Measurements from ENCODE around the gene GRID1. TPM values are rescaled to one million over a fixed set of nuclear protein-coding genes. Genes with fewer than 3 reads are reported as not detected.

The GRID1 gene
- total RNA-seq, 1 donor from 2014 or later = 7.1 TPM

DNA sequence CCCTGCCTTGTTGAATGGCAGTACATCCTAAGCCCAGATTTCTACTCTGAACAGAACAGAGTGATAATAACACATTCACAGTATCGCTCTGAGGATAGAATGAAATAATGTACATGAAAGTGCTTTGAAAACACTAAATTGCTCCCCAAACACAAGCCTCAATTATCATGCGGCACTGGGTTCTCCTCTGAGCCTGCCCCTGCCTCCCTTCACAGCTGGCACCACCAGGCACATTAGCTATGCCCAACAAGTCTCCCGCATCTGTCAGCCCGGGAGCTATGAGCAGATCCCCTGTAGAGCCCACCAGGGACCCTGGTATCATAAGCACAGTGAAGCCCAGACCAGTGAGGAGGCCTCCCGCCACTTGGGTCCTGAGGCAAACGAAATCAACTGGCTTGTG is 405.5 kb downstream of the GRID1 start:
- Histone ChIP-seq H3K36me3 (no peaks in the 10 kb centered on the region), H3K27ac (no peak overlapping the region), H3K9me3 (peaks cover 4% of the 10 kb centered on the region), H3K27me3 (no peaks in the 10 kb centered on the region), H3K4me1 (no peaks in the 10 kb centered on the region), H3K4me3 (no peak overlapping the region)
- intact Hi-C loops (cut with DNase I) = no loop called here
- DNase-seq (ENCODE audit: extremely low spot score in 2 of 2) = no peak
- no peak for TF ChIP-seq CTCF (IDR thresholded peaks at IDR 0.05)
- no peak for TF ChIP-seq POLR2AphosphoS5 (IDR thresholded peaks at IDR 0.05; ENCODE audit: insufficient read depth in 1 of 2, low read depth in 1 of 2)
- no peak for TF ChIP-seq POLR2A (IDR thresholded peaks at IDR 0.05)

DNA sequence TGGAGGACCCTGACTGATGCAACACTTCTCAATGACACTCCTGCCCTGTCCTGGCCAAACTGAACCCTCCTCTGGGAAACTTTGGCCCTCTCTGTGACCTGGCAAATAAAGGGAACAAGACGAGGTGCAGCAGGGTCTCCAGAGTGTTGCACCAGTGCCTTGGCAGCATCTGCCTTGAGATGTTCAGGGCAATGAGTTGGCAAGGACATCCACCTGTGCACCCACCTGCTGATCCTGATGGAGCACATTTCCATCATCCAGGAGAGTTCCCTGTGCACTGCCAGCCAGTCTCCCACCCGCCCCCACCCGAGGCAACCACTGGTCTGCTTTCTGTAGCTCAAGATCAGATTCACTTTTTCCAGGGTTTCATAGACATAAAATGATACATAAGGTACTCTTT is 407.4 kb downstream of the GRID1 start:
- no peak overlapping the region for H3K4me3 ChIP-seq
- H3K36me3 ChIP-seq = no peaks in the 10 kb centered on the region
- no peak overlapping the region for H3K27ac ChIP-seq
- DNase-seq (ENCODE audit: extremely low spot score in 2 of 2) = no peak
- intact Hi-C loops (cut with DNase I) = no loop called here
- TF ChIP-seq CTCF (IDR thresholded peaks at IDR 0.05) (no peak), POLR2A (IDR thresholded peaks at IDR 0.05) (no peak), POLR2AphosphoS5 (IDR thresholded peaks at IDR 0.05; ENCODE audit: insufficient read depth in 1 of 2, low read depth in 1 of 2) (no peak)
- H3K27me3 ChIP-seq = no peaks in the 10 kb centered on the region
- H3K4me1 ChIP-seq = no peaks in the 10 kb centered on the region
- peaks cover under 1% of the 10 kb centered on the region for H3K9me3 ChIP-seq

- no peak overlapping the region for H3K27ac ChIP-seq
- no peak for DNase-seq (ENCODE audit: extremely low spot score in 2 of 2)
- H3K27me3 ChIP-seq = no peaks in the 10 kb centered on the region
- no peak overlapping the region for H3K4me3 ChIP-seq
- H3K4me1 ChIP-seq = no peaks in the 10 kb centered on the region
- no peaks in the 10 kb centered on the region for H3K9me3 ChIP-seq
- no peak for TF ChIP-seq CTCF (IDR thresholded peaks at IDR 0.05)
- TF ChIP-seq POLR2A (IDR thresholded peaks at IDR 0.05) = no peak
- no peak for TF ChIP-seq POLR2AphosphoS5 (IDR thresholded peaks at IDR 0.05; ENCODE audit: insufficient read depth in 1 of 2, low read depth in 1 of 2)
- intact Hi-C loops (cut with DNase I) = no loop called here
- no peaks in the 10 kb centered on the region for H3K36me3 ChIP-seq
These were observed 415.7 kb downstream of the GRID1 start for GRCh38 chr10:85950921-85951320.

DNA sequence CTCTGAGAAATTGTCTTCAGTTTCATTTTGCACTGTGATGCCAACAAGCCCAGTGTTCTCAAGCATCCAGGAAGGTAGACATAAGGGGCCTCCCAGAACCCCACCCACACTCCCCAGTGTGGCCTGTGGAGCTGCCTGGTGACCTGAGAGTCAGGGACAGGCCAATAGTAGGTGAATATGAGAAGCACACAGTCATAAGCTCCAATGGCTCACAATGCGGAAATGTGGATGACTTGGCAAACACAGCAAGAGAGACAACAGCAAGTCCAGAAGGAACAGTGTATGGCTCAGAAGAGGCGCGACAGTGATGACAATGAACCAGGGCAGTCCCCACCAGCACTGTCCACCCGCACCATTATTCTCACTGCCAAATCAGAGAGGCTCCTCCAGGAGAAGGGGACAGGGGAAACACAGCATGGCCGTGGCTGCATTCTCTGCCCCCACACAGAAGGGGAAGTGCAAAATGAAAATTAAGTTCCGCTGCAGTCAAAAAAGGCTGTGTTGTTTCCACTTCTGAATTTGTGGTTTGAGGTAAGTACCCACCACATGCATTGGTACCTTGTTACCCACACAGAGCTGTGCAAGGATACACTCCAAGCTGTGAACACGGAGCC is 419.8 kb downstream of the GRID1 start:
- no peaks in the 10 kb centered on the region for H3K4me1 ChIP-seq
- no peaks in the 10 kb centered on the region for H3K9me3 ChIP-seq
- no peaks in the 10 kb centered on the region for H3K36me3 ChIP-seq
- no peaks in the 10 kb centered on the region for H3K27me3 ChIP-seq
- H3K4me3 ChIP-seq = no peak overlapping the region
- no peak overlapping the region for H3K27ac ChIP-seq
- intact Hi-C loops (cut with DNase I) = no loop called here
- no peak for DNase-seq (ENCODE audit: extremely low spot score in 2 of 2)
- TF ChIP-seq CTCF (IDR thresholded peaks at IDR 0.05) (no peak), POLR2A (IDR thresholded peaks at IDR 0.05) (no peak), POLR2AphosphoS5 (IDR thresholded peaks at IDR 0.05; ENCODE audit: insufficient read depth in 1 of 2, low read depth in 1 of 2) (no peak)

GRCh38 chr10:85936161-85936560 is 430.4 kb downstream of the GRID1 start:
- no peaks in the 10 kb centered on the region for H3K36me3 ChIP-seq
- no peak overlapping the region for H3K27ac ChIP-seq
- no peaks in the 10 kb centered on the region for H3K27me3 ChIP-seq
- H3K4me3 ChIP-seq = no peak overlapping the region
- no peaks in the 10 kb centered on the region for H3K4me1 ChIP-seq
- no peaks in the 10 kb centered on the region for H3K9me3 ChIP-seq
- TF ChIP-seq POLR2AphosphoS5 (IDR thresholded peaks at IDR 0.05; ENCODE audit: insufficient read depth in 1 of 2, low read depth in 1 of 2) (no peak), CTCF (IDR thresholded peaks at IDR 0.05) (no peak)
- no peak for DNase-seq (ENCODE audit: extremely low spot score in 2 of 2)
- intact Hi-C loops (cut with DNase I) = no loop called here
